Cardiac muscle cell (in vitro differentiated cells and primary cell): ENCODE measurements around the gene MT1B. TPM values are rescaled to one million over a fixed set of nuclear protein-coding genes. Genes with fewer than 3 reads are reported as not detected.

Experiments
- DNase-seq, 2 donors: peaks; one replicate each; pipeline versions ENCODE4 v3.0.0 to v3.0.0-alpha.2; 2010 to 2017; ENCODE audit warnings: low read depth in 1 of 2, low spot score in 1 of 2
- H3K27ac ChIP-seq: fragments of 200-600 bp; sonication (generic); 2 replicates; pipeline ENCODE4 v1.5.1; 2016
- H3K27me3 ChIP-seq: fragments of 200-600 bp; sonication (generic); 2 replicates; pipeline ENCODE4 v1.6.0; 2016; ENCODE audit warnings: control low read depth
- H3K36me3 ChIP-seq: fragments of 200-600 bp; sonication (generic); 2 replicates; pipeline ENCODE4 v1.5.1; 2016; ENCODE audit warnings: control low read depth
- H3K4me1 ChIP-seq: fragments of 200-600 bp; sonication (generic); 2 replicates; pipeline ENCODE4 v1.8.1; 2017; ENCODE audit warnings: low read depth, mild to moderate bottlenecking, mixed run types
- H3K4me3 ChIP-seq: fragments of 200-600 bp; sonication (generic); 2 replicates; pipeline ENCODE4 v1.5.1; 2016; ENCODE audit warnings: mild to moderate bottlenecking
- H3K9me3 ChIP-seq: fragments of 200-600 bp; sonication (generic); 2 replicates; pipeline ENCODE4 v1.5.1; 2017; ENCODE audit warnings: low read depth, mild to moderate bottlenecking, control low read depth
- polyA plus RNA-seq: library from polyadenylated mRNA; unstranded; fragments of >200 nt; fragmentation: Nextera tagmentation; extraction: Ambion mirVana; gene quantifications from 2 replicates; pipeline ENCODE4 v1.2.1, GENCODE V29; 2016
- total RNA-seq: library from RNA; depleted of rRNA; stranded (reverse); fragments of >200 nt; gene quantifications from 2 replicates; pipeline ENCODE4 v1.2.3, GENCODE V29; 2016
- TF ChIP-seq, protein P1 (sequence below): IDR thresholded peaks from 2 replicates; pipeline ENCODE4 v1.5.1; 2012; ENCODE audit warnings: low read depth, mild to moderate bottlenecking, low read length

The MT1B gene
- total and polyA plus RNA-seq, 2 experiments from 2014 or later = not detected

DNA sequence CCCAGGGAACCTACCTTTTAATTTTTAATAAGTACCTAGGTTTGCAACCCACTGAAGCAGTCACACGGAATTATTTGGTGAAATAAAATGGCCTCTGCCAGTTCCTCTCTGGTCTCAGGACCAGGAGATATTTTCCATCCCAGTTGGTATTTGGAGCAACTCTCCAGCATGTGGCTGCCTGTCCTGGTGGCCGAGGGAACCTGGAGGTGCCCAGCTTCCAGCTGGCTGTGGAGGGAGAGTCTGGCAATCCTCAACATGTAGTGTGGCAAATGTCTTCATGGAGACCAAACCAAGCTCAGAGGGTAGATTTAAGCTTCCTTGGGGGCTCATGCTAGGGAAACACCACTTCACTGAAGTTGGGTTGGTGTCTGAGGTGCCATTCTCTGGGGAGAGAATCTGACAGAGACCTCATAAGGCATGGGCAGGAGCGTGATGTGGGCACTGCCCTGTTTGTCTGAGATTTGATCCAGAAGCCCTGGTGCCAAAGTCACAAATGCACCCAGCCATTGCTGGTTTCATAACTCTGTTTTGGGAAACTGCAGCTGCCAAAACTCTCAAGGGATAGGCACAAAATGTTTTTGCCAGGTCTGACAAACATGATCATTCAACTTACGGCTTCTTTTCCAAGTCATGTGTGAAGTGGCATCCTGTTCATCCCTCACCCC is 33.4 kb downstream of the MT1B start:
- Histone ChIP-seq H3K4me3 (no peak overlapping the region), H3K36me3 (no peaks in the 10 kb centered on the region), H3K4me1 (peaks cover 3% of the 10 kb centered on the region), H3K9me3 (no peaks in the 10 kb centered on the region), H3K27me3 (peaks cover 35% of the 10 kb centered on the region), H3K27ac (no peak overlapping the region)
- TF ChIP-seq, protein P1, sequence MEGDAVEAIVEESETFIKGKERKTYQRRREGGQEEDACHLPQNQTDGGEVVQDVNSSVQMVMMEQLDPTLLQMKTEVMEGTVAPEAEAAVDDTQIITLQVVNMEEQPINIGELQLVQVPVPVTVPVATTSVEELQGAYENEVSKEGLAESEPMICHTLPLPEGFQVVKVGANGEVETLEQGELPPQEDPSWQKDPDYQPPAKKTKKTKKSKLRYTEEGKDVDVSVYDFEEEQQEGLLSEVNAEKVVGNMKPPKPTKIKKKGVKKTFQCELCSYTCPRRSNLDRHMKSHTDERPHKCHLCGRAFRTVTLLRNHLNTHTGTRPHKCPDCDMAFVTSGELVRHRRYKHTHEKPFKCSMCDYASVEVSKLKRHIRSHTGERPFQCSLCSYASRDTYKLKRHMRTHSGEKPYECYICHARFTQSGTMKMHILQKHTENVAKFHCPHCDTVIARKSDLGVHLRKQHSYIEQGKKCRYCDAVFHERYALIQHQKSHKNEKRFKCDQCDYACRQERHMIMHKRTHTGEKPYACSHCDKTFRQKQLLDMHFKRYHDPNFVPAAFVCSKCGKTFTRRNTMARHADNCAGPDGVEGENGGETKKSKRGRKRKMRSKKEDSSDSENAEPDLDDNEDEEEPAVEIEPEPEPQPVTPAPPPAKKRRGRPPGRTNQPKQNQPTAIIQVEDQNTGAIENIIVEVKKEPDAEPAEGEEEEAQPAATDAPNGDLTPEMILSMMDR = no peak
- DNase-seq = no peak

DNA sequence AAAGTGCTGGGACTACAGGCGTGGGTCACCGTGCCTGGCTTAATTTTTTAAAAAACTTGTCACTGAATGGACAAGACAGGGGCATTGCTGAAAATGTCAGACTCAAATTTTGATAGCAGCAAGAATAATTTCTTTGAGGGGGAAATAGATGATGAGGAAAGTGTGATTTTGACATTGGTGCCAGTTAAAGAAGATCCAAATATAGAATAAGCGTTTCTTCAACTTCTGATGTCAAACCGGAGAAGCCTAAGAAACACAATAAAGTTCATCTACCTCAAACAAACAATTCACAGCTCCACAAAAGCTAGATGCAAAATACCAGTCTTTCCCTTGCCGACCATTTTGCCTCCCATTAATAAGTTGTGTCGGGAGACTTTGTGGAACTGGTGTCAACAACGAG is 35.1 kb downstream of the MT1B start:
- DNase-seq = no peak
- Histone ChIP-seq H3K36me3 (no peaks in the 10 kb centered on the region), H3K27ac (no peak overlapping the region), H3K9me3 (no peaks in the 10 kb centered on the region), H3K27me3 (peaks cover 25% of the 10 kb centered on the region), H3K4me3 (no peak overlapping the region), H3K4me1 (peaks cover 3% of the 10 kb centered on the region)
- TF ChIP-seq, protein P1 = no peak

DNA sequence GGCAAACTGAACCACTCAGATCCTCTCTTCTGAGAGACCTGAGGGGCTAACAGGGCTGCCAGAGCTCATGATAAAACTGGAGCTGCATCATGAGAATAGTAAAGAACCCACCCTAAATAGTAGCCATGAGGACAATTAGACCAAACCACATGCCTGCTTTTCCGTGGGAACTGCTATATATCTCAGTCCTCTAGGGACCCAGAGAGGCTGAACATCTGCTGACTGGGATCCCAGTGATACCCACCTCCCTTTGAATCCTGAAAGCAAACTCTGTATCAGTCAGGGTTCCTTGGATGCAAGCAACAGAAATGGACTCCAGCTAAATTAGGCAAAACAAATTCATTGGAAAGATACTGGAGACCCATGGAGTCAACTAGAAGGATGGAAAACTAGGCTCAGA is 37.1 kb downstream of the MT1B start:
- Histone ChIP-seq H3K36me3 (no peaks in the 10 kb centered on the region), H3K27me3 (peaks cover 10% of the 10 kb centered on the region), H3K9me3 (no peaks in the 10 kb centered on the region), H3K4me3 (no peak overlapping the region), H3K4me1 (no peaks in the 10 kb centered on the region), H3K27ac (no peak overlapping the region)
- DNase-seq = no peak
- TF ChIP-seq, protein P1 = no peak

DNA sequence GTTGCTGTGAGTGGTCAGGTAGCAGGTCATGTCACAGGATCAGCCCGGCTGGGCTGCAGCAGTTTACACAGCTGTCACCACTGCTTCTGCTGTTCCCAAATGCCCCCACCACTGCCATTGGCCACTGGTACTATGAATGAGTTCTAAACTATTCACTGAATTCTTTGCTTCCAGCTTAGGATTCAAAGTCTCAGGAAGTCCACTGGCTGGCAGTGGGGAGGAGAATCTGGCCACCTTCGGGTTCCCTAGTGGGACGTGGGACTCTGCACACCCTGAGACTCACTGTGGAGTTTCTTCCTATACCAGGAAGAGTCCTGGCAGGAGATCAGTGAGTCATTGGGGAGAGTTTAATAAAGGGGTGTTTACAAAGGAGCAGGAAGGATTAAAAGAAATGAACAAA is 37.5 kb downstream of the MT1B start:
- no peak for DNase-seq
- TF ChIP-seq, protein P1 = no peak

DNA sequence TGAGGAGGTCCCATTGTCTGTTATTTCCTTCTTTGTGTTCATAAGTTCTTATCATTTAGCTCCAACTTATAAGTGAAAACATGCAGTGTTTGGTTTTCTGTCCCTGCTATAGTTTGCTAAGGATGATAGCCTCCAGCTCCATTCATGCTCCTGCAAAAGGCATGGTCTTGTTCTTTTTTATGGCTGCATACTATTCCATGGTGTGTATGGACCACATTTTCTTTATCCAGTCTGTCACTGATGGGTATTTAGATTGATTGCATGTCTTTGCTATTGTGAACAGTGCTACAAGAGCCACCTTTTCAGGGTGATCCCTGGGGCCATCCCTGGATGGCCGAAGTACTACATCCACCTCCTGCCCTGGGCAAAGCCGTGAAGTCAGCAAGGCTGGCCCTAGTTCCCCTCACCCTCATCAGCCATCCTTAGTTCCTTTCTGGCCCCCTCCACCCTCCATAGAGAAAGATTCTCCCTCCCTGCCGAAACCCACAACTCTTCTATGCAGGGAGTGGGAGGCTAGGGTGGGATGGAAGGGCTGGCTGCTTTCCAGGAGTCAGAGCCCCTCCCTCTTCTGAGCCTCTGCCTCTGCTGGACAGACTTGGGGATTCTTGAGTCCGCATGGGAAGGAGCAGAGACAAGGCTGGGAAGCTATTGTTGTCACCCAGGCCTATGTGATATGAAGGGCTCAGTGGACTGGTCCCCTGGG is 38.9 kb downstream of the MT1B start:
- no peaks in the 10 kb centered on the region for H3K9me3 ChIP-seq
- no peaks in the 10 kb centered on the region for H3K36me3 ChIP-seq
- no peaks in the 10 kb centered on the region for H3K27me3 ChIP-seq
- TF ChIP-seq, protein P1 = no peak
- no peak for DNase-seq
- H3K27ac ChIP-seq = no peak overlapping the region
- H3K4me1 ChIP-seq = no peaks in the 10 kb centered on the region
- H3K4me3 ChIP-seq = no peak overlapping the region

More for the DNA sequence above, 37.5 kb downstream of the MT1B start:
- Histone ChIP-seq H3K36me3 (no peaks in the 10 kb centered on the region), H3K4me3 (no peak overlapping the region), H3K27me3 (peaks cover 9% of the 10 kb centered on the region), H3K4me1 (no peaks in the 10 kb centered on the region), H3K27ac (no peak overlapping the region), H3K9me3 (no peaks in the 10 kb centered on the region)
